Measurements from ENCODE around the gene ELMO1.

The ELMO1 gene

DNA sequence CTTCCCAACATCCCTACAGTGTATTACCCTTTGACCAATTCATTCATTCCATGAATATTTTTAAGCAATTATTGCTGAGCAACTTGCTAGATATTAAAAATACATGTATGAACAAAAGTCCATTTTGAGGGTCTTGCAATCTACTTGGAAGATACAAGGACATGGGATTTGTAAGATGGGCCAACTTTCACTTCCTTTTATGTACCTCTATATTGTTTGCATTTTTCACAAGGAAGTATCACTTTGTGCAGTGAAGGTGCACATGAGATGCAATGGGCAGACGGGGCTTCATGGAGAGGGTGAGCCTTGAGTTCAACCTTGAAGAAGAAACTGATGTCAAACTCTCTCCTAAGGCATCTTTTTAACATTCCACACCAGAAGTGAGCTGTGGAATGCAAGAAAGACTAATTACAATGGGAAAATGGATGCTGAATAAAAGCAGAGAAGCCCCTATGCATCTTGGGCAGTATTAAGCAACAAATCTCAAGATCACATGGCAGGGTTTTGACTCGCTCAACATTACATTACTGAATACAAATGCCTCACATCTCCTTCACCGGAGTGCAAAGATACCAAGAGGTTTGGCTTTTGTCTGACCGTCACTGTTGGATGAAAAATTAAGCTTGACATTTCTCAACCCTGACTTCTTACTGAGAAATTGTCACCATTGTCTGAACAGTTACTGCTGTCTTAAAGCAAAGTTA lies 341.5 kb downstream of the ELMO1 start:
- DNase-seq (ENCODE audit: low read depth, low spot score): no peak
- H3K4me3 ChIP-seq (ENCODE audit: low read length): no peak overlapping the region

DNA sequence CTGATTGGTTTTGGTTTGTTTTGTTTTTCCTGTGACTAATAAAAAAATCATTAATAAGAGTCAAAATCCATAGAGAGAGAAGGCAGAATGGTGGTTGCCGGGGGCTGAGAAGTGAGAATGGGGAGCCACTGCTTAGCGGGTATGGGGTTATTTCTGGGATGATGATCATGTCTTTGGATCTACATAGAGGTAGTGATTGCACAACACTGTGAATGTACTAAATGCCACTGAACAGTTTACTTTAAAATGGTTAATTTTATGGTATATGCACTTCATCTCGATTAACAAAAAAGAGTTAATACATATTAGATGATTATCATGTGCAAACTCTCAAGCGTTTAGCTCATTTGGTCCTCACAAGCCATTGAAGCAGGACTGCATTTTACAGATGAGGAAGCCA lies 342.9 kb downstream of the ELMO1 start:
- no peak for DNase-seq (ENCODE audit: low read depth, low spot score)
- H3K4me3 ChIP-seq (ENCODE audit: low read length): no peak overlapping the region

DNA sequence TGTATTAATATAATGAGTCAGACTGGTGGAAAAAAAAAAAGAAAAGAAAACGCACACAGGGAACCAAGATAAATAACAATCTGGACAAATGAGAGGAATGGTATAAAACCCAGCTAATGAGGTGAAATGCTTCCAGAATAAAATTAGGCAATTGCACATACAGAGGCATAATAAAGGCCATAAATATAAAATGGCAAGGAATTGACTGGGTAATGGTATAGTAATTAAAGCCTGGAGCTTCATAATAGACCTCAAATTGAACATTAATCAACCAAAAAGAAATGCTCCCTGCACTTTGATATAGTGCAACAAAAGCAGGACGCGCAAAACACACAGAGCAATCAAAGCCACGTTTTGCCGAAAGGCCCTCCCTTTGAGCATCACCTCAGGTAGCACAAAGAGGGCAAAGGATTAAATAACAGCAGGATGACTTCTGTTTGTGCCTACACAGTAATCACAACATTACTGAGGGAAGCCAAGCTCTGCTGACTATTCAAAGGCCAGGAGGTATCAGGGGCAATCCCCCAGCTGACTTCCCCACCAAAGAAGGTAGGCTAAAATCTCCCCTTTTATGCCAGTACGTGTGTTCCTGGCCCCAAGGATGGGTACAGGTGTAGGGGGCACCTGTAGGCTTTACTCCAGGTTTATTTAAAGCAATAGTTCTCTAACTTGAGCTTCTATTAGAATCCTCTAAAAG lies 343.7 kb downstream of the ELMO1 start:
- no peak overlapping the region for H3K4me3 ChIP-seq (ENCODE audit: low read length)
- DNase-seq (ENCODE audit: low read depth, low spot score): no peak

DNA sequence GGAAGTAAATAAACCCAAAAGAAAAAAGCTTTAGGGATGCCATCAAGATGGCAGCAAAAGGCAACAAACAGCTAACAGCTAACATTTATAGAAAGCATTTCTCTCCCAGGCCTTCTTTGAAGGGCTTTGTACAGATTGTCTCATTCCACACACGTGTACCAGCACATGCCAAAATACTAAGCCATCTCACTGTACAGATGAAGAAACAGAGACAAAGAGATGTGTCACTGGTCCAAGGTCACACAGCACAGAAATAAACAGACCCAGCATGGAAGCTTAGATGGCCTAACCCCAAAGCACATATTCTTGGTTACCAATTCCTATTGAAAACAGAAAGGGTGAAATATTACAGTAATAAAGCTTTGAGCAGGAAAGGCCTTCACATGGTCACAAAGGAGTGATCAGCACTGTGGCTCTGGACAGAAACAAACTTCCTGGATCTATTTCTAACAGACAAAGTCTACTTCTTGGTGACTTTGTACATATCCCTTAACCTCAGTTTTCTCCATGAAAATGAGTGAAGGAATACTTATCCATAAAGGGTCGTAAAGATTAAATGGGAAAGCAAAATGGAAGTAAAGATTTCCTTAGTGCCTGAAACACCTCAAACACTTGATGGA lies 346.0 kb downstream of the ELMO1 start:
- H3K4me3 ChIP-seq (ENCODE audit: low read length): no peak overlapping the region
- DNase-seq (ENCODE audit: low read depth, low spot score): no peak

DNA sequence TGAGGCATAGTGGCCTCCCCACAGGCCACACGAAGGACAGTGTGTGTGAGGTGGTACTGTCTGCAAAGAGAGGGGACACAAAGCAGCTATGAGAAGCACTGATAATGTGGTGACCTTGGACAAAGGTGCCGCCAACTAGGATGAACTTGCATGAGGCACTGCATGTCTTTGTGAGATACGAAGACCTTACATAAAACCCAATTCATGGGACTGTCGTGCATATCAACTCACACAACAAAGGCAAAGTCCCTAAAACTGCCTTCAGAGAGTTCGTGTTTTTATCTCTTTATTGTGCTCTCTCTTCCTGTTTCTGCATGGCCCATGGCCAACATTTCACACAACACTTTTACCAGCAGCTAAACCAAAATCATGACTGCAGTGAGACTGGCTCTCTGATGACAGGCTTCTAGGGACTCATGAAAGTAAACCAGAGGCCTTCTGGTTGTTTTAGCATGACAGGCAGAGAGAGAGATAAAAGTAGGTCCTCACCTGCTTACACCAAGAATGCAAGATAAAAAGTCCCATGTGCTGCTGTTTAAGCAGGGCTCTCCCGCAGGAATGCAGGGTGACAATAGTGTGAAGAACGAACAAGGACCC lies 347.8 kb downstream of the ELMO1 start:
- H3K4me3 ChIP-seq (ENCODE audit: low read length): no peak overlapping the region
- DNase-seq (ENCODE audit: low read depth, low spot score): peak; percentile 69

DNA sequence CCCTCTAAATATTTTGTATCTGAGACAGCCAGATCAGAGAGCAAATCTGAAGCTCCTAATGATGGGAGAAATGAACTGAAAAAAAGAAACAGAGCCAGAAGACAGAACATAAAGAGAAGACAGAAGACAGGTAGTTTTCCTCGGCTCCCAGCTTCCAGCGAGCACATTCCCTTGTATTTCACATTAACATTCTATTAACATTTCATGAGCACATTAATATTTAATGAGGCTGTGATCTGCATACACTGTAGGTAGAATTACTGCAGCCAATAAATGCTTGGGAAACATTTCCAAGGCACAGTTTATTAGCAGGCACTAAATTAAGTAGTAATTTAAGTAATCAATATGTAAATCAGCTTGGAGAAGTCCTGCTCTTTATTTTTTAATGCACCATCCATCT lies 349.9 kb downstream of the ELMO1 start:
- H3K4me3 ChIP-seq (ENCODE audit: low read length): no peak overlapping the region
- no peak for DNase-seq (ENCODE audit: low read depth, low spot score)

DNA sequence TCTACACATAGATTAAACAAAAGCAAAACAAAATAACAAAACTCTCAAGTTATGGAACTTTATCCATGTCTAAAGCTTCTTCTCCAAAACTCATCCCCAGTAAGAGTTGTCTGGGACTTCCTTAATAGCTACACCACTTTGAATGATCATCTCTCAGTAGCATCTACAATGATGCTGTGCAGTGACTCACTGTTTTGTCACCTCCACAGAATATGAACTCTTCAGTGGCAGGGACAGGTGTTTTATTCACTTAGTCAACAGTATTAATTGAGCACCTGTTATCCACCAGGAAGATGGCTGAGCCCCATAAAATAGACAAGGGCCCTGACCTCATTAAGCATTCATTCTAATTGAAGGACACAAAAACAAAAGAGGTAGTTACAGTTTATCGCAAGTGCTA lies 350.7 kb downstream of the ELMO1 start:
- DNase-seq (ENCODE audit: low read depth, low spot score): no peak

DNA sequence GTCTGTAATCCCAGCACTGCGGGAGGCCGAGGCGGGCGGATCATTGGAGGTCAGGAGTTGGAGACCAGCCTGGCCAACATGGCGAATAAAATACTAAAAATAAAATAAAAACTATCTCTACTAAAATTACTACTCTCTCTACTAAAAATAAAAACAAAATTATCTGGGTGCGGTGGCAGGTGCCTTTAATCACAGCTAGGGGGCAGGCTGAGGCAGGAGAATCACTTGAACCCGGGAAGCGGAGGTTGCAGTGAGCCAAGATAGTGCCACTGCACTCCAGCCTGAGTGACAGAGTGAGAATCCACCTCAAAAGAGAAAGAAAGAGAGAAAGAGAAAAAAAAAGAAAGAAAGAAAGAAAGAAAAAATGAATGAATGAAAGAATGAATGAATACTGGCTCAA lies 351.4 kb downstream of the ELMO1 start:
- no peak for DNase-seq (ENCODE audit: low read depth, low spot score)
- H3K4me3 ChIP-seq (ENCODE audit: low read length): no peak overlapping the region

More for the DNA sequence above, 350.7 kb downstream of the ELMO1 start:
- H3K4me3 ChIP-seq (ENCODE audit: low read length): no peak overlapping the region

DNA sequence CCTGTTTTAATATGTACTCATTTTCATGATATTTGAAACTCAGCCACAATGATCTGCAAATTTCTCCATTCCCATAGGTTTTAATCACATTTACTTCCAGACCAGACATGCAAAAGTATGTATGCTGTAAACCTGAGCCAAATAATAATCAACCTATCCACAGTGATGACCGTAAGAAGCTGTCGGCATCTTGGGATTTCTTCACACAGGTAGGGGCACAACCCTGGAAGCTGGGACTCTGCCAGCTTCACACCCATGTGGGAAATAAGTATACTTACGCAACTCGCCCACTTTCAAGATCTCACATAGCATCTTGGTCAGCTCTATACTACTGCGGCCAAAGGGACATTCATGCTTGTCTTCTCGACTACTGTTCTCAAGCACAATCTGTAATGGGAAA lies 352.3 kb downstream of the ELMO1 start:
- no peak for DNase-seq (ENCODE audit: low read depth, low spot score)
- H3K4me3 ChIP-seq (ENCODE audit: low read length): no peak overlapping the region

DNA sequence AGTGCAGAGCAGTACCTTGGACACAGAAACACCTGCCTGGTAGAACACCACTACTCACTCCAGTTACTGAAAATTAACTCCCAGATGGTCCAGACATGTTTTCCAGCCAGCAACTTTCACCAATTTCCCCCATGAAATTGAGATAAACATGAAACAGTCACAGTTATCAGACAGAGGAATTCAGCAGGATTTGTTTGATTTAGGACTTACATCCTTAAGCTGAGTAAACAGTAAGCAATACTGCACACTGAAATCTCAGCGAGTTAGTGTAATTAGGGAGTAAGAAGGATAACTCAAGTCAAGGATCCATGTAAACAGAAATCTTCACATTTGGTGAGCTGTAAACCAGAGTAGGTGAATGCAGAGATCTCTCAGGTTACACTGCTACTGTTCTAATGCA lies 353.5 kb downstream of the ELMO1 start:
- DNase-seq (ENCODE audit: low read depth, low spot score): no peak
- H3K4me3 ChIP-seq (ENCODE audit: low read length): no peak overlapping the region

DNA sequence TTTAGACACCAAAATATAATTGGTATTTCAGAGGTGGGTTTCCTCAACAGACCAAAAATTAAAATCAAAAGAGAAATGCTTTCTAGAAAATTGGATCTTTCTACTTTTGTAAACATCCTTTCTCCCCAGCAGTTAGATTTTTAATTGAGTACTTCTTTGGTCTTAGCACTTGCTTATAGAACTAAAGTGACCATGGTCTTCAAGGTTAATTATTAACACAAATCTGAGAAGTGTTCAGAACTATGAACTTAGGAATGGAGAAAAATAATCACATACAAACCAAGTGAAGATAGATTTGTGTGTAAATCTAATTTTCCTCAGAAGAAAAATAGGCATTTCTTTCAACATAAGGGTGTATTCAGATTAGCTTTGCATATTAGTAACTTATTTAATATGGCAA lies 355.4 kb downstream of the ELMO1 start:
- DNase-seq (ENCODE audit: low read depth, low spot score): no peak
- H3K4me3 ChIP-seq (ENCODE audit: low read length): no peak overlapping the region

DNA sequence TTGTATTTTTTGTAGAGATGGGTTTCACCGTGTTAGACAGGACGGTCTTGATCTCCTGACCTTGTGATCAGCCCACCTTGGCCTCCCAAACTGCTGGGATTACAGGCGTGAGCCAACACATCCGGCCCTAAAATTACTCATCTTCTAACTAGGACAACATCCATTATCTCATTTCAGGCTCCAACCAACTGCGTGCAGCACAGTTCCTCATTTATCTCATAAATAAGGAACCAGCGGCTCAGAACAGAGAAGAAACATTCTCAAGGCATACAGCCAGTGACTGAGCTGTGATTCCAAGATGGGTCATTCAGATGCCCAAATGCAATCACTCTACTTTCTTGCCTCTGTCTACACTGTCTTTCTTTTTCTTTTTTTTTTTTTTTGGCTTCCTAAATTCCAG lies 356.1 kb downstream of the ELMO1 start:
- H3K4me3 ChIP-seq (ENCODE audit: low read length): no peak overlapping the region
- no peak for DNase-seq (ENCODE audit: low read depth, low spot score)

DNA sequence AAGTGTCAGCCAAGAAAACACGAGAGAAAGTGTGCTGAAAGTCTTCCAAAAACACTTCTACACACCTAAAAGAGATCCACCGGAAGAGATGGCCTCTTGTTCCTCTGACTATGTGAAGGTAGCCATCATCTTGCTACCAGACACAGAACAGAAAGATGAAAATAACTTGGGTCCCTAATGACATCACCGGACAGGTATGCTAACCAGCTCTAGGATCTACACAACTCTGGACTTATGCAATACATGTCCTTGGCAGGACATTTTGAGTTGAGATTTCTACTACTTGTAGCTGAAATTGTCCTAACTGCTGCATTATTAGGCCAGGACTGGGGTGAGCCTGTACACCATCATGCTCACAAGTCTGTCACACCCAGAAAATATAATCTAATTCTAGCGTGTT lies 358.7 kb downstream of the ELMO1 start:
- H3K4me3 ChIP-seq (ENCODE audit: low read length): no peak overlapping the region
- no peak for DNase-seq (ENCODE audit: low read depth, low spot score)

DNA sequence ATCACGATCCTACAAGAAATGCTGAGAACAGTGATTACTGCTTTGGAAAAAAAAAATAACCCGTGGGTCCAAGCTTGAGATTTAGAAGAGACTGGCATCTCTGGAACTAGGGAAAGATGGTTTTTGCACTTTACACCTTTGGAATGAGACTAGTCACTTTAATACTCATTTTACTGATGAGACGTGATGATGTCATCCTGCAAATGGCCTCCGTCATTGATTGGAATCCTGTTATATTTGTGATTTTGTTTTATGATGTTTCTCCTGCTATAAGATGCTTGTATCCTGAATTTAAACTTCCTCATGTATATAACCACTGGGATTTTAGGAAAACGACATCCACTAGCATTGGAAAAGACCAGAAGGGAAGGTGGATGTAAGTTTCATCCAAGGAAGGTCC lies 363.1 kb downstream of the ELMO1 start:
- no peak overlapping the region for H3K4me3 ChIP-seq (ENCODE audit: low read length)
- DNase-seq (ENCODE audit: low read depth, low spot score): no peak

DNA sequence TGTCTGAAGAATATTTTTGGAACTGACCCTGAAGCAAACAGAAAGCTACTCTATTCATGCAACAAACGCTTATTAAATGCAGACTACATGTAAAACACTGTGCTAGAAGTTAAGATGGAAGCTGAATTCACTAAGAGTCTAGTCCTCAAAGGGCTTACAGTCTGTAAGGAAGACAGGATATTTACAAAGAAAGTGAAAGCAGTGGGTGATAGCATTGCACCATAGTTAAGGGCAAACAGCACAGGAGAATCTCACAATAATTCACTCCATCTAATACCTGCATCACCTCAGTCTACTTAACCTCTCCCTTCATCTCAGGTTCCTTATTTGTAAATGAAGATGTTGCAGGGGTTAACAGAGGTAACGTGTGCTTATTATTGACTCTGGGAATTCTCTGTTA lies 364.4 kb downstream of the ELMO1 start:
- no peak overlapping the region for H3K4me3 ChIP-seq (ENCODE audit: low read length)
- DNase-seq (ENCODE audit: low read depth, low spot score): peak; percentile 15

DNA sequence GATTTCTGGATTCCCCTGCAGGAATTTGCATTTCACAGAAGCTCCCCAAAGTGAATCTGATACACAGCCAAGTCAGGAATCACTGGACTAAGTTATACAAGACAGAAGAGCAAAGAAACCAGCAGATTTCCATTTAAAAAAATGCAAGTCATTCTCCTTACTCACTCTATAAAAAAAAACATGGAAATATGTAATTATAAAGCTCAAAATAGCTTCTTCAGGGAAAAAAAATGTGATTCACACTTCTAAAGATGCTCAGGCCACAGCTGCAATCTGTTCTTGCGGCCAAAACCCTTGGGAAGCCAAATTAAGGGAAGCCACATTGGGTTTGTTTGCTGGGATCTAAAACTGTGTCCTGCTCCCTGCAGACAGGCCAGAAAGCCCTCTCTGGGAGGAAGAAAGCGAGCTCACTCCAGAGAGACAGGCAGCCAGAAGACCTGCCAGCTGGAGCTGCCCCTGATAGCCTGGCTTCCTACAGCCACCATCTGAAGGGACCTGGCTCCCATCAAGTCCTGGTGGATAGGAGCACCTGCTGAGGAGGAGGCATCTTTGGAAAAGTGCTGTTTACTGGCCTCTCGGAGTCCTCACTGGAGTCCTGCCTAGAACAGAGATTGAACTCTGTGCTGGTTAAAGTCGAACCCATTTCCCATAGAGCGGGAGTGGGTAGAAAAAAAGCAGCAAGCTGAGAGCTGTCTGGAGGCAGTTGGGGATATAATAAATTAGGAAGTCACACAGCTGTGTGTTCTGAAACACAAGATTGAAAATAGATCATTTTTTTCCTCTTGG lies 365.2 kb downstream of the ELMO1 start:
- DNase-seq (ENCODE audit: low read depth, low spot score): no peak
- H3K4me3 ChIP-seq (ENCODE audit: low read length): no peak overlapping the region

DNA sequence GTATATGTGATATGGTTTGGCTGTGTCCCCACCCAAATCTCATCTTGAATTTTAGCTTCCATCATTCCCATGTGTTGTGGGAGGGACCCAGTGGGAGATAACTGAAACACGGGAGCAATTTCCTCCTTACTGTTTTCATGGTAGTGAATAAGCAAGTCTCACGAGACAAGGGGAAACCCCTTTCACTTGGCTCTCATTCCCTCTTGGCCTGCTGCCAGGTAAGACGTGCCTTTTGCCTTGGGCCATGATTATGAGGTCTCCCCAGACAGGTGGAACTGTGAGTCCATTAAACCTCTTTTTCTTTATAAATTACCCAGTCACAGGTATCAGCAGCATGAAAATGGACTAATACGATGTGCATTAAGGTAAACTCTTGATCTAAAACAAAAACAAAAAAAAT lies 367.2 kb downstream of the ELMO1 start:
- no peak for DNase-seq (ENCODE audit: low read depth, low spot score)
- no peak overlapping the region for H3K4me3 ChIP-seq (ENCODE audit: low read length)

DNA sequence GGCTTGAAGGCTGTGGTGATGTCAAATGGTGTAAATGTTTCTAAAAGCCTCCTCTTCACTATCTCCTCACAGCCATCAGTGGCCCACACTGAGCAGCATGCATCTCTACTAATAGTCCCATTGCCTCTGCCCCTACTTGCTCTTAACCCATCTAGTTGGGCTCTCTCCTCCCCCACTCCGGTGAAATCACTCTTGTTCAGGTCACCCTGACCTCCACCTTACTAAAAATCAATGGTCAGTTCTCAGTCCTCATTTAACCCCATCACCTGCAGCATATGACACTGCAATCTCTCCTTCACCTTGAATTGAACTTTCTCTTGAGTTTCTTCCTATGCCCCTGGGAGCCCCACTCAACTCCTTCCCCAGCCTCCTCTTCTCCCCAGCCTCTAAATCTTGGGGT lies 369.2 kb downstream of the ELMO1 start:
- H3K4me3 ChIP-seq (ENCODE audit: low read length): no peak overlapping the region
- DNase-seq (ENCODE audit: low read depth, low spot score): no peak

DNA sequence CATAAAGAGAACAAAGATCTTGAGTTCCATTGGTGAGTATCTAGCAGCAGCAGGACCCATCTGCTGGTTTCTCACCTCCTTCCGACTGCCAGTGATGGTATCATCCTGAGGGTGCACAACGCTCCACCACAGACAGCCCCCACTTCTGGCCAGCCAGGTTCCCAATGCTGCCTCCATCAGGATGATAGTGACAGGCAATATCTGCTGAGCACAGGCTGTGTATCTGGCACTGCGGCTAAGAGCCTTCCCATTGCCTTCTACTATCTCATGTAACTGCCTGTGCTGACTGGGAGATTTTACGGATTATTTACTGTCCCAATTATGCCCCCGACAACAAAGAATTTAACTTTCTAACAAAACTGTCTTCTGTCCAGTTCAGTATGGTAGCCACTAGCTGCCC lies 372.0 kb downstream of the ELMO1 start:
- no peak for DNase-seq (ENCODE audit: low read depth, low spot score)

DNA sequence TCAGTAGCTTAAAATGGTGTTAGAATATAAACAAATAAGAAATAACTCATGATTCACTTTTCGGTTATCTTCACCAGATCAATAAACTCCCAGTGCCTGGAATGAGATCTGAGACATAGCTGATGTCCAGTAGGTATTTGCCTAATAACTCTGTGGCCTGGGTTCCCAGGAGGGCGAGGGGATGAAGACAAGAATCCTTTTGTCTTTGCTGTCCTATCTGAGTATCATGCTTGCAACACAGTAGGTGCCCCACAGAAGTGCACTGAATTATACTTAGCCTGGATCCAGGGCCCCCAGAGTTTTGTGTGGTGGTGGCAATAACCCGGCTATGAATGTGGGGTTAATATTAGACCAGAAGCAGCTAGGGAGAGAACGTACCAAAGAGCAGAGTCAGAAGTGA lies 374.3 kb downstream of the ELMO1 start:
- DNase-seq (ENCODE audit: low read depth, low spot score): no peak
- no peak overlapping the region for H3K4me3 ChIP-seq (ENCODE audit: low read length)

More for the DNA sequence above, 372.0 kb downstream of the ELMO1 start:
- H3K4me3 ChIP-seq (ENCODE audit: low read length): no peak overlapping the region

Measured in Jurkat, Clone E6-1 (cell line).